GM21576 (cell line): Measurements from ENCODE around the gene OCA2.

Experiments used
- ATAC-seq: cut with Tn5 transposase; IDR thresholded peaks from one replicate; pipeline ENCODE4 v1.9.1; 2021; ENCODE audit warnings: mild to moderate bottlenecking, moderate library complexity; ENCODE audit not compliant: unreplicated experiment

The OCA2 gene

GRCh38 chr15:28005004-28005527 is 94.0 kb downstream of the OCA2 start:
- no peak for ATAC-seq

- no peak for ATAC-seq
These were observed 94.7 kb downstream of the OCA2 start for GRCh38 chr15:28004143-28005003.

GRCh38 chr15:28003302-28004037 is 95.6 kb downstream of the OCA2 start:
- no peak for ATAC-seq

GRCh38 chr15:28002867-28003266 is 96.2 kb downstream of the OCA2 start:
- no peak for ATAC-seq

- no peak for ATAC-seq
These were observed 96.8 kb downstream of the OCA2 start for GRCh38 chr15:28002136-28002861.

- no peak for ATAC-seq
These were observed 97.5 kb downstream of the OCA2 start for GRCh38 chr15:28001641-28002040.

- ATAC-seq, result no peak
These were observed 104.9 kb downstream of the OCA2 start for GRCh38 chr15:27993996-27994780.

- no peak for ATAC-seq
These were observed 105.6 kb downstream of the OCA2 start for GRCh38 chr15:27993544-27993943.

- no peak for ATAC-seq
These were observed 108.3 kb downstream of the OCA2 start for GRCh38 chr15:27990521-27991515.

- ATAC-seq, result no peak
These were observed 109.3 kb downstream of the OCA2 start for GRCh38 chr15:27989838-27990237.

- no peak for ATAC-seq
These were observed 109.7 kb downstream of the OCA2 start for GRCh38 chr15:27989427-27989826.

GRCh38 chr15:27985099-27985498 is 114.0 kb downstream of the OCA2 start:
- ATAC-seq, result no peak

- no peak for ATAC-seq
These were observed 115.6 kb downstream of the OCA2 start for GRCh38 chr15:27983496-27983895.

GRCh38 chr15:27977696-27978095 is 121.4 kb downstream of the OCA2 start:
- ATAC-seq, result no peak

- no peak for ATAC-seq
These were observed 125.2 kb downstream of the OCA2 start for GRCh38 chr15:27973886-27974285.

GRCh38 chr15:27970661-27971392 is 128.3 kb downstream of the OCA2 start:
- ATAC-seq, result no peak

GRCh38 chr15:27967541-27967940 is 131.6 kb downstream of the OCA2 start:
- ATAC-seq, result no peak

- ATAC-seq, result no peak
These were observed 133.6 kb downstream of the OCA2 start for GRCh38 chr15:27965546-27965945.

GRCh38 chr15:27961801-27962200 is 137.3 kb downstream of the OCA2 start:
- ATAC-seq, result no peak
